Activated CD4-positive, CD25-positive, alpha-beta regulatory T cell treated with anti-CD3 and anti-CD28 coated beads, Interleukin-2, amount 50 U/mL, for 72 hours (primary cell): Measurements from ENCODE around the gene FCAMR.

ENCODE experiments used
- DNase-seq: peaks from one replicate; pipeline ENCODE4 v3.0.0; 2021

Gene FCAMR, protein sequence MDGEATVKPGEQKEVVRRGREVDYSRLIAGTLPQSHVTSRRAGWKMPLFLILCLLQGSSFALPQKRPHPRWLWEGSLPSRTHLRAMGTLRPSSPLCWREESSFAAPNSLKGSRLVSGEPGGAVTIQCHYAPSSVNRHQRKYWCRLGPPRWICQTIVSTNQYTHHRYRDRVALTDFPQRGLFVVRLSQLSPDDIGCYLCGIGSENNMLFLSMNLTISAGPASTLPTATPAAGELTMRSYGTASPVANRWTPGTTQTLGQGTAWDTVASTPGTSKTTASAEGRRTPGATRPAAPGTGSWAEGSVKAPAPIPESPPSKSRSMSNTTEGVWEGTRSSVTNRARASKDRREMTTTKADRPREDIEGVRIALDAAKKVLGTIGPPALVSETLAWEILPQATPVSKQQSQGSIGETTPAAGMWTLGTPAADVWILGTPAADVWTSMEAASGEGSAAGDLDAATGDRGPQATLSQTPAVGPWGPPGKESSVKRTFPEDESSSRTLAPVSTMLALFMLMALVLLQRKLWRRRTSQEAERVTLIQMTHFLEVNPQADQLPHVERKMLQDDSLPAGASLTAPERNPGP

DNA sequence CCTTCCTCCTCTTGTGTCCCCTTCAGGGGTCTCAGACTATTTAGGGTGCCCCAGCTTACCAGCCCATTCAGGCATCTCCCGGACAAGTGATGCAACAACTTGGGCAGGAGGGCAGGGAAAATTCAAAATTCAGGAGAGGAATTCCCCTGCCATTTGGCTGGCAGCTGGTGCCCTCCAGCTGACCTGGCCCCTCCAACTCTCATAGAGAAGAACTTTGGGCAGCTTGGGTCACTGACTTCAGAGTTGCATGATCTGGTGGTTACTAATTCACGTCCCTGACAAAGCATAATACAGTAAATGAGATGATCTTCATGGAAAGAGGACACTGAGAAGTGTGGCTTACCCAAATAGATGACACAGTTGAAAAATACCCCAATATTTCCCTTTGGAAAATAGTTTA, at the start of gene FCAMR:
TSS of gene FCAMR (minus strand) at position 15 of the 400 bp plus-strand sequence. CDS start 335 bp downstream, outside the sequence.
- DNase-seq = no peak

- no peak for DNase-seq
These were observed 49.4 kb upstream of the FCAMR start for GRCh38 chr1:207019661-207020060.

DNA sequence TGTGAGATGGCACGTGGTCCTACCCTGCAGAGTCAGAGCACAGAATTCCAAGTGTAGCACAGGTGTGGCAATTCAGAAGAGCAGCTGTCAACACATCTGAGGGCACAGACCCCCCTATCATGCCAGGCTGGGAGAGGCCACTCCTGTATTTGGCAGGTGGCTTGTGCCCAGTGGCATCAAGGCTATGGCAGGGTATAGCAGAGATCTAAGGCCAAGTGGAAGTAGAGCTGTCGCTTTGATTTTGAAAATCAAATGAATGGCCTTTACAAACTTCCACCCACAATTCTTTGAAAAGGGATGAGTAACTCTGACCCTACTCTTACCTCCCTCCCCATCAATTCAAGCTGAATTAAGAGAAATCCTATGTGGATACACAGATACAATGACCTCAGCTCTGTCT, 48.9 kb upstream of the FCAMR start:
- no peak for DNase-seq

GRCh38 chr1:207018707-207019106, 48.4 kb upstream of the FCAMR start:
- no peak for DNase-seq

DNA sequence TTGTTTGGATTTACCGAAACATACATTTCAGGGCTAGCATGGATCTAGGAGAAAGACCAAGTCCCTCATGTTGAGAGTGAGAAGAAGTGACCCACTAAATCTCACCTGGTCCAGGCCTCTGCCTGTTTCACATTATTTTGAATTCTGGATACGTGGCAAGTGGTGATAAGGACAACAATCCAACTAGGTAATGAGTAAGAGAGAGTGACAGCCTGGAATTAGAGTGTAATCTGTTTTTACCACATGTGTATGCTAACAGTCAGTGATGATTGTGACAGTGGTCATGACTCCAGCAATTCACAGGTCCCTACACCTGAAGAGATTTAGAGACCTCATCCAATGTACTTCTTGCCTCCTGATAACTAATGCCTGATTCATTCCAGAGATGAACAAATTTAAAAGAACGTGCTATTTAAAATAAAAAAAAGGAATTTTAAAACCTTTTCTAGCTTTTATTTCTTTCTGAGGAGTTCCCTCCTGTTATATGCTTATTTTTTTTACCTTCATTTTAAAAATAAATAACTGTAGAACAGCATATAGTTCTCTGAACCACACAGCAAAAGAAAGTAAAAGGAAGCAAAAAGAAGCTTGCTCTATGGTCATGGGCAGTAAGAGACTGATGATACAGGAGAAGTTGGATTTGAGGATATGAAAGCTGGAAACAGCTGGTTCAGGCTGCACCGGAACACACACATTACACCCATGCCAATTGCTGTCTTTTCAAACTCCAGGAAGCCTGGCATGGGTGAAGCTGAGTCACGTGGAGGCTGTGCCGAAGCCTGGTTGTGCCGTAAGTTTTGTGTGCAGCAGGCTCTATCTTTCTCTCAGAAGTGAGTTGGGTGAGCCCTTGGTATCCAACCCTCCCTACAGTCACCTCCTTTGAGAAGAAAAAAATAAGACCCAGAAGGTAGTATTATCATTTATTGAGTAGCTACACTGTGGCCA, 47.6 kb upstream of the FCAMR start:
- DNase-seq = no peak

DNA sequence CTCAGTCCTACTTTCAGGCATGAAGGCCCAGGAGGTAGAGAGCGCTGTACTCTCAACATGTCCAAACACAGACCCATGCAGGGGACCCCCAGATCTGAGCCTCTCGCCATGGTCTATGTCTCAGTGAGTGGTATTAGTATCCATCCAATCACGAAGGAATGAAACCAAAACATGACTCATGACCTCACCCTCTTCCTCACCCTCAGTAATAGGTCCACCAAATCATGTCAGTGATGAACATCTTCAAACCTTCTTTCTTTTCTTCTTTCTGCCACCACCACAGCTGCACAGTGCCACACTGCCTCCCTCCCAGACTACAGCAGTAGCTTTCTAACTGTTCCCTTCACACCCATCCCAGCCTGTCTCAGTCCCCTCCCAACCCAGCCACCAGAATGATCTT, 45.5 kb upstream of the FCAMR start:
- no peak for DNase-seq

GRCh38 chr1:207014728-207015127, 44.5 kb upstream of the FCAMR start:
- DNase-seq = no peak

DNA sequence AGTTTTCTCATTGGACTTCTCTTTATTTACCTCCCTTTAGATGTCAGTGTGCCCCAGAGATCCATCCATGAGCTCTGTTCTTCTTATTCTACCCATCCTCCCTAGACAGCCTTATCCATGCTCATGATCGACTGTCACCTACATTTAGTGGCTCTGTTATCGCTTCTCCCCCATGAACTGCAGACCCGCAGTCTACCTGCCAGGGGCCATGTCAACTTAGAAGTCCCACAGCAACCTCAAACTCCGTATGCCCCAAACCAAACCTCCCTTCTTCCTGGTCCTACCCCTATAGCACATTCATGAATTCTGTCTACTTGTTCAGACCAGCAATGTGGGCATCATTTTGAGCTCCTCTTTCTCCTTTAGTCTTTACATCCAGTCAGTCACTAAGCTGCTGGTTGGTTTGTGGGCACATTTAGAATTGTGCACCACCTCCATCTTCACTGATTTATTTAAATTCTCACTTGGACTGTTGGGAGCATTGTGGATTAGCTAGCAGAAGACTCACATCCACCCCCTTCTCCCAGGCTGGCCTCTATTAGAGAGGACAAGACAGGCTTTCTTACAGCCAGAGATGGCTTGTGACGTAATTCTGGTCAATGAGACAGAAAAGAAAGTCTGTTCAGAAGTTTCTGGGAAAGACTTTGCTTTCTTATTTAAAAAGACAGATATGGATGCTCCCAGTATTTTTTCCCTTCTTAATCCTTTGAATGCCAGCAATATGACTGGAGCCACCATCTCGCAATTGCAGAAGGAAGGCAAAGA, 43.2 kb upstream of the FCAMR start:
- no peak for DNase-seq

- no peak for DNase-seq
These were observed 40.5 kb upstream of the FCAMR start for GRCh38 chr1:207010726-207011125.

DNA sequence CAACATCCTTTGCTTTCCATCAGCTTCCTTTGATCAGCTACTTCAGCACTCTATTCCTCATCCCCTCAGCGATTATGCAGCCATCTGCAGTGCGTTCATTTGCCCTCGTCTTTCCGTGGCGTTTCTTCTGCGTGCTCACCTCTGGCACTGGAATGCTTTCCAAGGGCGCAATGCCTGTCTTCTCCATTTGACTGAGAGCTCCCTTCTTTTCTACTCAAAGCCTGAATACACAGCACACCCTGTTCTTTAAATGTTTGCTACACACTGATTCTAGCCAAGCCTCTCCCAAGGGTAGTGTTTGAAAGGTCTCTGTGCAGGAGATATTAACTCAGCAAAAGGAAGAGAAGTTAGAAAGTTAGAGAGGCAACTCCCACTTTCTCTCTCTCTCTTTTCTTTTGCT, 39.7 kb upstream of the FCAMR start:
- no peak for DNase-seq

DNA sequence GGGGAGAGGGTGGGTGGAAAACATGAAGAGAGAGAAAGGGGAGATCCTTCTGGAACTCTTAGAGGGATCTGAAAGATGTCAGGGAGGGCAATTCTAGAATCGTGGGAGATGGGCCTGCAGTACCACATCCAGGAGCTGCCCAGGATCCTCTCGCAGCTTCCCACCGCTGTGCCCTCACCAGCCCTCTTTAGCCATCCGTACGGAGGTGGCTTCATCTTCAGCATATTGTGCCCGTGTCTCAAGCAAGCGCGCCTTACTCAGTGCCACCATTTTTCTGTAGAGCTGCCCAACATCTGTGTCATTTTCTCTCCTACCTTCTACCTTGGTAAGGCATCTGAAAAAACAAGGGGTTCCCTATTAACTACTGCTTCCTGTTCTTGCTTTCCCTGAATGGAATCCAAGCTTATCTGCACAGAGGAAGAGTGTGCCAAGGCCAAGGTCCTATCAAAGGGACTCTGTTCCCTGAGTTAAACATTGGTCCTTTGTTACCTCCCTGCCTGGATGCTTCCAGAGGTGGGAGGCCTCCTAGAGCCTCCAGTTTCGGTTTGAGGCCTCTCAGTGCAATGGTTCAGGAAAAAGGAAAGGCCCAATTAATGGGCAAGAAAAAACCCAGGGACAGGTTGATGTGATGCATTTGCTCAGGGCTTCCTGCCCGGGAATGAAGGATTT, 39.1 kb upstream of the FCAMR start:
- no peak for DNase-seq

DNA sequence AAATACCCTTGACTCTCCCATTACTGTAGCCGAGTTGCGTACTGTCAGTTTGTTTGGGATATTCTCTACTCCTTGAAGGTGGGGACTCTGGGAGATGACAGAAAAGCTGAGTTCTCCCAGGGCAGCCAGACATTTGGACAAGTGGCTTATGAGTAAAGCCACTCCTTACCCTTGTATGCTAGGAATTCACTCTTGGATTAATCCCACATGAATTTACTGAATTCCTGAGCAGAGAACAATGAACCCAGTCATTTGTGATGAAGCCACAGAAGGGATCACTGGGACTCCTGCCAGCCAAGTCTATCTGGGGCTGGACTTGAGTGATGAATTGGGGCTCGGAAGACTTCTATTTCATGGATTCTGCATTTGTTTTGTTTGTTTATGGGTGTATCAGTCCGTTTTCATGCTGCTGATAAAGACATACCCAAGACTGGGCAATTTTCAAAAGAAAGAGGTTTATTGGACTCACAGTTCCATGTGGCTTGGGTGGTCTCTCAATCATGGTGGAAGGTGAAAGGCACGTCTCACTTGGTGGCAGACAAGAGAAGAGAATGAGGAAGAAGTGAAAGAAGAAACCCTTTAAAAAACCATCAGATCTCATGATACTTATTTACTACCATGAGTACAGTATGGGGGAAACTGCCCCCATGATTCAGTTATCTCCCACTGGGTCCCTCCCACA, 37.2 kb upstream of the FCAMR start:
- no peak for DNase-seq

DNA sequence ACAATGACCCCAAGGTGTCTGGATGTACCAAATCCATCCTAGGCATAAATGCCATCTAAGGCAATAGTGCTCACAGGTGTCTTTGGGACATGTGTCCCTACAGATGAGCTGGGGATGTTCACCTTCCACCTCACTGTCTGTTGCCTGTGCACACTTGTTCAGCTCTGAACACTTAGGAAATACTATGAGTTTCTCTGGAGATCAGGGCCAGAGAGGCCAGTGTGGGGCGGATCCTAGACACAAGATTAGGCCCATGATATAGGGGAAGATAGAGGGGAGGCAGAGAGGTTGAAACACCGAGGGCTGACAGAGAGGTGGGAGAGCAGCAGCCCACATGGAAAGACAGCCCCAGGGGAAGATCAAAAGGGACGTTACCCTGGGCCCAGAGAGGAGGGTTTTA, 36.7 kb upstream of the FCAMR start:
- no peak for DNase-seq

- DNase-seq = no peak
These were observed 35.8 kb upstream of the FCAMR start for GRCh38 chr1:207006083-207006482.

DNA sequence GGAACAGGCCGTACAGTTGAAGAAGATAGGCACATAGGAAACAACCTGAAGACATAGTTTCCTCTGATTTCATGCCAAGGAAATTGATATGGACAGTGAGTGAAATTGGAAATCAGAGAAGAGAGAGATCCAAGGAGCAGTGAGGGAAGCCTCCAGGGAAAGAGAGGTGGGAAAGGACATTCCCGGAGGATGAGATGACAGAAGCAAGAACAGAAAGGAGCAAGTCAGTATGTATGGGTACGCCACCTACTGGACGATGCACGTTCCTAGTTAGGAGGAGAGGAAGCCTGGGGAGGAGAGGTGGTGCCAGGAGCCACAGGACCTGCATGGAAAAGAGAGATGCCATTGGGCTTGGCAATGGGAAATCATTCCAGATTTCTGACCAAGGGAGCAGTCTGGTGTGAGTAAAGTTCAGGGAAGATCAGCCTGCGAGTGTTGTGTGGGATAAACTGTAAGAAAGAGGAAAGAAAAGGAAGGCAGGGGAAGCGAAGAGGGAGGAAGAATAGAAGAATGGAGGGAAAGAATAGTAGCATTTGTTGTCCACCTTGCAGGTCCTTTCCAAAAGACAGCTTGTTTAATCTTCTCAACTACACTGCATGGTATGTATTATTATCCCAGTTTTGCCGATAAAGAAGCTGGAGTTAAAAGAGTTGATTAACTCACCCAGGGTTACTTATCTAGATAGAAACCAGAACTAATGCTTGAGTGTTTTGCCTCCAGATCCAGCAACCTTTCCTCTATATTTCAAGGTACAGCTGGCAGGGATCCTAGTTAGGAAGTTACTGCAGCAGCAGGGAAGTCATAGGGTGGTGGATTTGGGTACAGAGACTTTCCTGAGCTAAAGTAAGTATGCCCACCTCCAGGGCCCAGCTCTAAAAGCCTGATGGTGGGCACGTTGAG, 34.9 kb upstream of the FCAMR start:
- no peak for DNase-seq

- DNase-seq = no peak
These were observed 33.0 kb upstream of the FCAMR start for GRCh38 chr1:207003210-207003609.

GRCh38 chr1:207002724-207003146, 32.5 kb upstream of the FCAMR start:
- DNase-seq = no peak

DNA sequence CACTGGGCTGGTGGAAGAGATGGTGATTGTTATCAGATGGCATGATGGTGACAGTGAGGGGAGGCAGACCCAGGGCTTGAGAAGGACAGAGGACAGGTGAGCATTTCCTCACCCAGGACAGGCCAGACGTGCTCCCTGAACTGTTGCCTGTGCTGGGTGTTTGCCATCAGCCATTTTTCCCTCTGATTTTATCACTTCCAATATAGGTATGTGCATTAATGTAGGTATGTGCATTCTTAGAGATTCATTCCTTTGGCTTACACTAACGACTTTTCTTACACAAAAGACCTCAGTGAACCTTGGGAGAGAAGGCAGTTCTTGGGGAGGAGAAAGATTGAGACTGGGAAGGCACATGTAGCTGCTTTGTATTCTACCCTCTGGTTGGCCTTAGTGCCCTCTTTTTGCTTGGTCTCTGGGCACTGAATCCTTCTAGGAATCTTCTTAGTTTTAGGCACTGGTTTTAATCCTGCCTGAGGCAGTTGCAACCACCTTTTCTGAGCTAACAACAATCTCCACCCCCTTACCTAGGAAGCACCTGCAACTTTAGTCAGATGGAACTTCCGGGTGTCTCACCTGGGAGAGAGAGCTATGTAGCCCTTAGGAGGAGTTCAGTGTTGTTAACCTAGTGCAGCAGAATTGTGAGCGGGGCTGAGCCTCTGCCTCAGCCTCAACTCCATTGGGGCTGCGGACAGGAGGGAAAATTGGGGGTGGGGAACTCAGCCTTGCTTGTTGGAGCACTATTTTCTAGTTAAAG, 31.4 kb upstream of the FCAMR start:
- DNase-seq = no peak

DNA sequence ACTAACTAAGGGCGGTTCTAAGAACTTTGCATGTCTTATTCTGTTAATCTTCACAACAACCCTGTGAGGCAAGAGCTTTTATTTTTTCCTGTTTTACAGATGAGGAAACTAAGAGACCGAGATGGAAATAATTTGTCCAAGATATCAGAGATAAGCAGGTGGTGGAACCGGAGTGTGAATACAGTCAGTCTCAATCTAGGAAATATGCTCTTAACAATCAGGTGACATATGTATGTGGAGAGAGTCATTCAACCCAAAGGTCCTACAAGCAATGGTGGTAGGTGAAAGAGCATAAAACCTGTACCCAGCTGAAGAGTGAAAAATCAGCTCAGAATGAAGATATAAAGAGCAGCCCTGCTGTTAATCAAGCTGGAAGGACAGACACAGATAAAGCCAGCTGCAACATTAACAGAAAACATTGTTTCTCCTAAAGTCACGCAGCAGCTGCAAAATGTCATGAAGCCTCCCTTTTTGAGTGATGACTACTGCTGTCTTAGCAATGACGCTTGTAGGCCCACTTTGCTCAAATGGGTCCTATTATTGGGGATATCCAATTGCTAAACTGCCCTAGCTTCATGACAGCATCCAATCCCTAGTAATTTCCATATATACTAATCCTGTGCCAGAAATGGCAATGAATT, 30.5 kb upstream of the FCAMR start:
- DNase-seq = no peak
